ENCODE measurements around the gene KRTAP4-7.

GRCh38 chr17:41064301-41064700 is 19.6 kb upstream of the KRTAP4-7 start:
- TF ChIP-seq, protein P1, sequence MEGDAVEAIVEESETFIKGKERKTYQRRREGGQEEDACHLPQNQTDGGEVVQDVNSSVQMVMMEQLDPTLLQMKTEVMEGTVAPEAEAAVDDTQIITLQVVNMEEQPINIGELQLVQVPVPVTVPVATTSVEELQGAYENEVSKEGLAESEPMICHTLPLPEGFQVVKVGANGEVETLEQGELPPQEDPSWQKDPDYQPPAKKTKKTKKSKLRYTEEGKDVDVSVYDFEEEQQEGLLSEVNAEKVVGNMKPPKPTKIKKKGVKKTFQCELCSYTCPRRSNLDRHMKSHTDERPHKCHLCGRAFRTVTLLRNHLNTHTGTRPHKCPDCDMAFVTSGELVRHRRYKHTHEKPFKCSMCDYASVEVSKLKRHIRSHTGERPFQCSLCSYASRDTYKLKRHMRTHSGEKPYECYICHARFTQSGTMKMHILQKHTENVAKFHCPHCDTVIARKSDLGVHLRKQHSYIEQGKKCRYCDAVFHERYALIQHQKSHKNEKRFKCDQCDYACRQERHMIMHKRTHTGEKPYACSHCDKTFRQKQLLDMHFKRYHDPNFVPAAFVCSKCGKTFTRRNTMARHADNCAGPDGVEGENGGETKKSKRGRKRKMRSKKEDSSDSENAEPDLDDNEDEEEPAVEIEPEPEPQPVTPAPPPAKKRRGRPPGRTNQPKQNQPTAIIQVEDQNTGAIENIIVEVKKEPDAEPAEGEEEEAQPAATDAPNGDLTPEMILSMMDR (IDR thresholded peaks at IDR 0.05): no peak
- TF ChIP-seq RCOR1 (IDR thresholded peaks at IDR 0.05; ENCODE audit: low read depth, low read length): no peak
- no peak for TF ChIP-seq ESRRA (IDR thresholded peaks at IDR 0.05; ENCODE audit: borderline replicate concordance, low read length)
- TF ChIP-seq CBX8 (IDR thresholded peaks at IDR 0.05): no peak
- no peak for TF ChIP-seq POLR2A (IDR thresholded peaks at IDR 0.05; ENCODE audit: low read length)
- TF ChIP-seq REST (IDR thresholded peaks at IDR 0.05): no peak
- no peak for TF ChIP-seq HOXB5 (CRISPR knock-in tag; IDR thresholded peaks at IDR 0.05)
